ENCODE results near the gene RBMS1. TPM values are rescaled to one million over a fixed set of nuclear protein-coding genes. Genes with fewer than 3 reads are reported as not detected.

The RBMS1 gene
- polyA plus RNA-seq, 2 of the 4 experiments (the other 2 are of a cell fraction), result 51.9 to 108 TPM

DNA sequence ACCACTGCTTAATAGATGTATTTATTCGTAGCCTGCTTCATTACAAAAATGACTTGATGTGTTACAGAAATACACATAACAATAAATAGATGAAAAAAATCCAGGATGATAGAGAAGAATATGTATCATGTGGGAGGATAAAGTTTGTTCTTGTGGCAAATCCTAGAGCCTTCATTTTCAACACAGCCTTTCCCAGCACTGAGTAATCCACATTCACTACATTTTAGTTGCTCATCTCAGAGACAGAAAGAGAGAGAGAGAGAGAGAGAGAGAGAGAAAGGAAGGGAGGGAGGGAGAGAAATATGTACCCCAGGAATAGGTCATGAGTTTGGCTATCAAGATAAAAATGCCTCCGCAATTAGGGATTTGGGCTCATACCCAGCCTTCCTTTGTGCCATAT lies 144.3 kb downstream of the RBMS1 start:
- DNase-seq (ENCODE audit: low read depth in 1 of 2, low spot score in 1 of 2) (no peak), FAIRE-seq (no peak), ATAC-seq (no peak)
- no peak overlapping the region for H3K4me3 ChIP-seq
- no peak for TF ChIP-seq JUNB (IDR thresholded peaks at IDR 0.05)
- TF ChIP-seq NR3C1 (IDR thresholded peaks at IDR 0.05), result no peak
- TF ChIP-seq NFE2L2 (conservative IDR thresholded peaks at IDR 0.05; ENCODE audit: low read length), result no peak
- no peak for TF ChIP-seq KDM1A (IDR thresholded peaks at IDR 0.05; ENCODE audit: low read depth)
- TF ChIP-seq CEBPB (IDR thresholded peaks at IDR 0.05), result no peak
- no peak for TF ChIP-seq EHMT2 (IDR thresholded peaks at IDR 0.05; ENCODE audit: low read depth)
- no peak for TF ChIP-seq CBX8 (IDR thresholded peaks at IDR 0.05)
- TF ChIP-seq MYC (IDR thresholded peaks at IDR 0.05; ENCODE audit: borderline replicate concordance, low read length), result no peak
- TF ChIP-seq KDM5A (IDR thresholded peaks at IDR 0.05), result no peak
- TF ChIP-seq HOXB5 (CRISPR knock-in tag; IDR thresholded peaks at IDR 0.05), result no peak
- no peak for TF ChIP-seq HEYL (CRISPR knock-in tag; IDR thresholded peaks at IDR 0.05)
- TF ChIP-seq ZSCAN20 (CRISPR knock-in tag; IDR thresholded peaks at IDR 0.05), result no peak
- no peak for TF ChIP-seq NPAS2 (CRISPR knock-in tag; IDR thresholded peaks at IDR 0.05; ENCODE audit: borderline replicate concordance)
- no peak for TF ChIP-seq RAD21 (conservative IDR thresholded peaks at IDR 0.05 in 1 of 2, IDR thresholded peaks at IDR 0.05 in 1 of 2)
- TF ChIP-seq, protein P1, sequence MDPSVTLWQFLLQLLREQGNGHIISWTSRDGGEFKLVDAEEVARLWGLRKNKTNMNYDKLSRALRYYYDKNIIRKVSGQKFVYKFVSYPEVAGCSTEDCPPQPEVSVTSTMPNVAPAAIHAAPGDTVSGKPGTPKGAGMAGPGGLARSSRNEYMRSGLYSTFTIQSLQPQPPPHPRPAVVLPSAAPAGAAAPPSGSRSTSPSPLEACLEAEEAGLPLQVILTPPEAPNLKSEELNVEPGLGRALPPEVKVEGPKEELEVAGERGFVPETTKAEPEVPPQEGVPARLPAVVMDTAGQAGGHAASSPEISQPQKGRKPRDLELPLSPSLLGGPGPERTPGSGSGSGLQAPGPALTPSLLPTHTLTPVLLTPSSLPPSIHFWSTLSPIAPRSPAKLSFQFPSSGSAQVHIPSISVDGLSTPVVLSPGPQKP (IDR thresholded peaks at IDR 0.05; ENCODE audit: low read depth, low read length), result no peak
- no peak for TF ChIP-seq RNF2 (IDR thresholded peaks at IDR 0.05; ENCODE audit: borderline replicate concordance, low read depth)
- no peak for TF ChIP-seq EHF (CRISPR knock-in tag; IDR thresholded peaks at IDR 0.05)
- TF ChIP-seq CBX2 (IDR thresholded peaks at IDR 0.05; ENCODE audit: borderline replicate concordance, low read depth), result no peak
- no peak for TF ChIP-seq HOXA7 (CRISPR knock-in tag; IDR thresholded peaks at IDR 0.05)
- 93% methylated on average over 2 of the region's 2 CpGs for WGBS (ENCODE audit: missing lambda C conversion rate)
- peaks cover 92% of the 10 kb centered on the region for H3K4me1 ChIP-seq
- POLR2A ChIA-PET, result no interaction called here
- peak overlapping the region; percentile 26; the same call in 2 of the 3 replicates for H3K4me2 ChIP-seq
- H3K27ac ChIP-seq, result peak overlapping the region in 1 of 2 experiments; percentile 55; a peak in 2 of 6 replicates
- CTCF ChIA-PET, result no interaction called here
- H3K9me3 ChIP-seq, result no peaks in the 10 kb centered on the region

DNA sequence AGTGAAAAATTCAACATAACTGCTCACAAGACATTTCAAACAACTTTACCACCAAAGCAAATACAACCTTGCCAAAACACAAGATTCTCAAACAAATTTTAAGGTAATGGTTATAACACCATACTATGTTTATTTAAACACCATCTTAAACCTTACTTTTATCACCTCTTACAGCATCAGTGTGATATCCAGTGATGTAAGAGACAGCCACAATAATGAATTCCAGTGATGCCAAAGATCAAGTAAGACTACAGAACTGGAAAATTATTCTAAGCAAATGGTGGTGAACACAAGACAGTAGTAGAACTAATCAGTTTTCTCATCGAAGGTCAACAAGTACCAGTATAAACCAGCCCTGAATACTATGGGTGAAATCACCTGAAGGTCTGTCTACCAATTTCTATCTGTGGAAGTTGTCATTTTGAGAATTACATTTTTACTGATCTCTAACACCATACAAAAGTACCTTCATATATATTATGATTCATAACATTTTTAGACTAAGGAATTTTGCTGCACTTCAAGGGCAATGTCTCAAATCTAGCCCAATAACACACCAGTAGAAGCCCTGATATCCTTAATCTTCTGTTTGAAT lies 146.2 kb downstream of the RBMS1 start:
- peak overlapping the region; percentile 20 for H3K4me2 ChIP-seq
- no peaks in the 10 kb centered on the region for H3K9me3 ChIP-seq
- no peak overlapping the region for H3K27ac ChIP-seq
- ATAC-seq, result no peak
- 89% methylated on average over 1 of the region's 1 CpG for WGBS (ENCODE audit: missing lambda C conversion rate)
- TF ChIP-seq HOXA7 (CRISPR knock-in tag; IDR thresholded peaks at IDR 0.05) (no peak), CHD4 (IDR thresholded peaks at IDR 0.05; ENCODE audit: borderline replicate concordance) (no peak), TFCP2L1 (CRISPR knock-in tag; IDR thresholded peaks at IDR 0.05) (no peak), ZSCAN20 (CRISPR knock-in tag; IDR thresholded peaks at IDR 0.05) (no peak), FOXS1 (CRISPR knock-in tag; IDR thresholded peaks at IDR 0.05) (no peak), ZFP36 (IDR thresholded peaks at IDR 0.05; ENCODE audit: borderline replicate concordance, partially characterized antibody) (no peak)
- TF ChIP-seq, protein P2, sequence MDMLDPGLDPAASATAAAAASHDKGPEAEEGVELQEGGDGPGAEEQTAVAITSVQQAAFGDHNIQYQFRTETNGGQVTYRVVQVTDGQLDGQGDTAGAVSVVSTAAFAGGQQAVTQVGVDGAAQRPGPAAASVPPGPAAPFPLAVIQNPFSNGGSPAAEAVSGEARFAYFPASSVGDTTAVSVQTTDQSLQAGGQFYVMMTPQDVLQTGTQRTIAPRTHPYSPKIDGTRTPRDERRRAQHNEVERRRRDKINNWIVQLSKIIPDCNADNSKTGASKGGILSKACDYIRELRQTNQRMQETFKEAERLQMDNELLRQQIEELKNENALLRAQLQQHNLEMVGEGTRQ (IDR thresholded peaks at IDR 0.05), result no peak
- TF ChIP-seq, protein P1 (IDR thresholded peaks at IDR 0.05; ENCODE audit: low read depth, low read length), result no peak
- TF ChIP-seq, protein P3, sequence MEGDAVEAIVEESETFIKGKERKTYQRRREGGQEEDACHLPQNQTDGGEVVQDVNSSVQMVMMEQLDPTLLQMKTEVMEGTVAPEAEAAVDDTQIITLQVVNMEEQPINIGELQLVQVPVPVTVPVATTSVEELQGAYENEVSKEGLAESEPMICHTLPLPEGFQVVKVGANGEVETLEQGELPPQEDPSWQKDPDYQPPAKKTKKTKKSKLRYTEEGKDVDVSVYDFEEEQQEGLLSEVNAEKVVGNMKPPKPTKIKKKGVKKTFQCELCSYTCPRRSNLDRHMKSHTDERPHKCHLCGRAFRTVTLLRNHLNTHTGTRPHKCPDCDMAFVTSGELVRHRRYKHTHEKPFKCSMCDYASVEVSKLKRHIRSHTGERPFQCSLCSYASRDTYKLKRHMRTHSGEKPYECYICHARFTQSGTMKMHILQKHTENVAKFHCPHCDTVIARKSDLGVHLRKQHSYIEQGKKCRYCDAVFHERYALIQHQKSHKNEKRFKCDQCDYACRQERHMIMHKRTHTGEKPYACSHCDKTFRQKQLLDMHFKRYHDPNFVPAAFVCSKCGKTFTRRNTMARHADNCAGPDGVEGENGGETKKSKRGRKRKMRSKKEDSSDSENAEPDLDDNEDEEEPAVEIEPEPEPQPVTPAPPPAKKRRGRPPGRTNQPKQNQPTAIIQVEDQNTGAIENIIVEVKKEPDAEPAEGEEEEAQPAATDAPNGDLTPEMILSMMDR (IDR thresholded peaks at IDR 0.05), result no peak
- POLR2A ChIA-PET, result no interaction called here
- CTCF ChIA-PET, result interaction anchor here (0.8 kb wide), 1 partner anchor 23 kb away, joined by 3 read pairs; no protein-coding TSS in a partner anchor
- peaks cover 92% of the 10 kb centered on the region for H3K4me1 ChIP-seq
- FAIRE-seq, result no peak
- no peak for DNase-seq (ENCODE audit: low read depth in 1 of 2, low spot score in 1 of 2)
- H3K4me3 ChIP-seq, result no peak overlapping the region
